ENCODE data around the gene MMP24. TPM values are rescaled to one million over a fixed set of nuclear protein-coding genes. Genes with fewer than 3 reads are reported as not detected.

MMP24 gene
- total and polyA plus RNA-seq, 2 of the 13 experiments (the other 11 are each of a cell fraction or from before 2014, with no cell fraction given), result 0.29 to 0.35 TPM

GRCh38 chr20:35226884-35227681, 593 bp downstream of the MMP24 start (continued):
- TF ChIP-seq ZFY (CRISPR knock-in tag; IDR thresholded peaks at IDR 0.05) (peak; percentile 77), NCOA5 (CRISPR knock-in tag; IDR thresholded peaks at IDR 0.05) (no peak), POLR2AphosphoS2 (IDR thresholded peaks at IDR 0.05; ENCODE audit: low read depth, low read length) (no peak), PRPF4 (IDR thresholded peaks at IDR 0.05; ENCODE audit: low read depth, low read length, poor library complexity, severe bottlenecking) (no peak), ZNF557 (CRISPR knock-in tag; IDR thresholded peaks at IDR 0.05) (peak; percentile 99), TFE3 (CRISPR knock-in tag; IDR thresholded peaks at IDR 0.05) (peak; percentile 90), POLR2AphosphoS5 (IDR thresholded peaks at IDR 0.05; ENCODE audit: low read depth, low read length) (no peak), SATB2 (CRISPR knock-in tag; IDR thresholded peaks at IDR 0.05) (peak; percentile 99), ZSCAN12 (CRISPR knock-in tag; IDR thresholded peaks at IDR 0.05) (peak; percentile 99), ZNF382 (CRISPR knock-in tag; IDR thresholded peaks at IDR 0.05; ENCODE audit: borderline replicate concordance) (no peak), RELA (CRISPR knock-in tag; IDR thresholded peaks at IDR 0.05) (peak; percentile 68; the same call in 1 of the 2 replicates), ZBTB2 (CRISPR knock-in tag; IDR thresholded peaks at IDR 0.05; ENCODE audit: low read depth) (peak; percentile 71; the same call in 1 of the 2 replicates), ZZZ3 (CRISPR knock-in tag; IDR thresholded peaks at IDR 0.05; ENCODE audit: borderline replicate concordance) (no peak; the same call in 1 of the 2 replicates), MAZ (IDR thresholded peaks at IDR 0.05; ENCODE audit: borderline replicate concordance, low read depth, low read length) (peak; percentile 99), MAZ (CRISPR knock-in tag; IDR thresholded peaks at IDR 0.05; ENCODE audit: low read depth) (peak; percentile 98), SMAD3 (CRISPR knock-in tag; IDR thresholded peaks at IDR 0.05) (peak; percentile 95), TERF1 (CRISPR knock-in tag; IDR thresholded peaks at IDR 0.05) (peak; percentile 93; the same call in 1 of the 2 replicates), EZH2 (conservative IDR thresholded peaks at IDR 0.05; ENCODE audit: low read depth, low read length) (peak; percentile 36; the same call in 1 of the 2 replicates), KDM5B (CRISPR knock-in tag; IDR thresholded peaks at IDR 0.05; ENCODE audit: borderline replicate concordance) (peak; percentile 97), ZFYVE20 (CRISPR knock-in tag; IDR thresholded peaks at IDR 0.05; ENCODE audit: borderline replicate concordance, low read depth) (peak; percentile 98), MEIS2 (CRISPR knock-in tag; IDR thresholded peaks at IDR 0.05) (peak; percentile 98), ZNF230 (CRISPR knock-in tag; IDR thresholded peaks at IDR 0.05) (peak; percentile 93), SRY (CRISPR knock-in tag; IDR thresholded peaks at IDR 0.05) (peak; percentile 99), ZNF543 (CRISPR knock-in tag; IDR thresholded peaks at IDR 0.05) (peak; percentile 95), MBNL3 (CRISPR knock-in tag; conservative IDR thresholded peaks at IDR 0.05) (no peak), CEBPG (CRISPR knock-in tag; IDR thresholded peaks at IDR 0.05) (no peak), IRF9 (CRISPR knock-in tag; IDR thresholded peaks at IDR 0.05; ENCODE audit: borderline replicate concordance) (peak; percentile 78; the same call in 1 of the 2 replicates)

Data from HepG2 (cell line).